HepG2 (cell line): Measurements from ENCODE around the gene NABP1. TPM values are rescaled to one million over a fixed set of nuclear protein-coding genes. Genes with fewer than 3 reads are reported as not detected.
A peak's percentile ranks its signal among the peaks of the same experiment; 100 is the strongest.

Source experiments
- AHDC1 ChIP-seq: sonication (generic); formaldehyde crosslinking; IDR thresholded peaks from 2 replicates; pipeline ENCODE4 v1.5.1; 2020; ENCODE audit warnings: mild to moderate bottlenecking, missing genetic modification reagents, borderline replicate concordance
- CC2D1A ChIP-seq: sonication (generic); formaldehyde crosslinking; IDR thresholded peaks from 2 replicates; pipeline ENCODE4 v1.8.1; 2023; ENCODE audit warnings: mild to moderate bottlenecking, missing genetic modification reagents
- CCDC6 ChIP-seq: sonication (generic); formaldehyde crosslinking; IDR thresholded peaks from 2 replicates; pipeline ENCODE4 v1.8.1; 2022; ENCODE audit warnings: mild to moderate bottlenecking, missing genetic modification reagents, moderate library complexity
- CERS6 ChIP-seq: sonication (generic); formaldehyde crosslinking; IDR thresholded peaks from 2 replicates; pipeline ENCODE4 v1.5.0; 2020; ENCODE audit warnings: missing genetic modification reagents
- FOXA3 ChIP-seq: IDR thresholded peaks from 2 replicates; pipeline ENCODE4 v1.6.1; 2016; ENCODE audit warnings: missing genetic modification reagents, missing compliant biosample characterization
- GFI1 ChIP-seq: sonication (generic); formaldehyde crosslinking; IDR thresholded peaks from 2 replicates; pipeline ENCODE4 v1.5.0; 2020; ENCODE audit warnings: missing genetic modification reagents, mild to moderate bottlenecking, borderline replicate concordance
- GPN1 ChIP-seq: sonication (generic); formaldehyde crosslinking; IDR thresholded peaks from 2 replicates; pipeline ENCODE4 v1.5.1; 2020; ENCODE audit warnings: missing genetic modification reagents, borderline replicate concordance
- HDAC1 ChIP-seq: sonication (generic); formaldehyde crosslinking; IDR thresholded peaks from 2 replicates; pipeline ENCODE4 v1.5.1; 2020; ENCODE audit warnings: mild to moderate bottlenecking, missing genetic modification reagents
- HMG20A ChIP-seq: IDR thresholded peaks from 2 replicates; pipeline ENCODE4 v1.6.1; 2016; ENCODE audit warnings: borderline replicate concordance
- MED1 ChIP-seq: sonication (generic); formaldehyde crosslinking; IDR thresholded peaks from 2 replicates; pipeline ENCODE4 v1.4.0; 2020; ENCODE audit warnings: missing genetic modification reagents
- MEIS1 ChIP-seq: sonication (generic); formaldehyde crosslinking; IDR thresholded peaks from 2 replicates; pipeline ENCODE4 v1.9.0; 2021; ENCODE audit warnings: mild to moderate bottlenecking, missing genetic modification reagents, moderate library complexity, borderline replicate concordance
- PATZ1 ChIP-seq: sonication (generic); formaldehyde crosslinking; IDR thresholded peaks from 2 replicates; pipeline ENCODE4 v1.4.0; 2020; ENCODE audit warnings: missing genetic modification reagents
- PHF5A ChIP-seq: IDR thresholded peaks from one replicate; pipeline ENCODE4 v1.6.1; 2018; ENCODE audit warnings: low read depth, missing genetic modification reagents; ENCODE audit not compliant: unreplicated experiment
- YY1 ChIP-seq: IDR thresholded peaks from 2 replicates; pipeline ENCODE4 v1.6.1; 2011; ENCODE audit warnings: low read length, low read depth, moderate library complexity, mild to moderate bottlenecking; ENCODE audit not compliant: insufficient read depth, insufficient replicate concordance
- ZKSCAN8 ChIP-seq: IDR thresholded peaks from 2 replicates; pipeline ENCODE4 v1.6.1; 2016; ENCODE audit warnings: borderline replicate concordance, missing genetic modification reagents, missing compliant biosample characterization
- ZNF10 ChIP-seq: sonication (generic); formaldehyde crosslinking; IDR thresholded peaks from 2 replicates; pipeline ENCODE4 v1.4.0; 2020; ENCODE audit warnings: mild to moderate bottlenecking, low read depth, missing genetic modification reagents, borderline replicate concordance
- ZNF704 ChIP-seq: sonication (generic); formaldehyde crosslinking; IDR thresholded peaks from 2 replicates; pipeline ENCODE4 v1.8.1; 2023; ENCODE audit warnings: mild to moderate bottlenecking, inconsistent platforms, moderate library complexity, missing genetic modification reagents, borderline replicate concordance
- ZNF775 ChIP-seq: sonication (generic); formaldehyde crosslinking; IDR thresholded peaks from 2 replicates; pipeline ENCODE4 v1.4.0; 2020; ENCODE audit warnings: missing genetic modification reagents, mild to moderate bottlenecking, moderate library complexity, borderline replicate concordance
- polyA plus RNA-seq, 8 experiments: library from polyadenylated mRNA; depleted of rRNA in 3 of 8; stranded (reverse) in 7 of 8; unstranded in 1 of 8; fragments of >200 nt; fragmentation: Illumina TruSeq in 4 of 8; extraction: Trizol in 4 of 8; gene quantifications; 2 replicates each; pipeline versions ENCODE4 v1.2.1 to v1.2.3, GENCODE V29; 2011 to 2016; ENCODE audit warnings: low read depth in 4 of 8, missing spikeins in 1 of 8, mixed read lengths in 1 of 8; ENCODE audit not compliant: insufficient read depth in 1 of 8
- total RNA-seq, 5 experiments: library from RNA; depleted of rRNA; stranded (reverse); fragments of >200 nt; fragmentation: Illumina TruSeq; extraction: Trizol; gene quantifications; 2 replicates each; pipeline ENCODE4 v1.2.3, GENCODE V29; 2016; ENCODE audit warnings: low read depth in 1 of 5

The NABP1 gene
- total and polyA plus RNA-seq, 2 of the 13 experiments (the other 11 are each of a cell fraction or from before 2014, with no cell fraction given) = 14.9 to 19.8 TPM

GRCh38 chr2:191637182-191638078, 40.5 kb upstream of the NABP1 start (continued):
- TF ChIP-seq PATZ1 (CRISPR knock-in tag) (peak; percentile 58; the same call in 1 of the 2 replicates), ZKSCAN8 (CRISPR knock-in tag) (peak; percentile 29; the same call in 1 of the 2 replicates), ZNF10 (no peak), PHF5A (CRISPR knock-in tag) (peak; percentile 38), GPN1 (CRISPR knock-in tag) (no peak), HMG20A (peak; percentile 97), CERS6 (CRISPR knock-in tag) (no peak), HDAC1 (peak; percentile 36; the same call in 1 of the 2 replicates), GFI1 (CRISPR knock-in tag) (0 out of 2 replicates have a peak, but pooled peaks have one; percentile 13), MEIS1 (peak; percentile 40; the same call in 1 of the 2 replicates), ZNF775 (CRISPR knock-in tag) (0 out of 2 replicates have a peak, but pooled peaks have one; percentile 28), FOXA3 (CRISPR knock-in tag) (peak; percentile 98), YY1 (peak; percentile 8), ZNF704 (CRISPR knock-in tag) (no peak), AHDC1 (CRISPR knock-in tag) (peak; percentile 95; the same call in 1 of the 2 replicates), MED1 (CRISPR knock-in tag) (peak; percentile 92), CC2D1A (no peak), CCDC6 (peak; percentile 82; the same call in 1 of the 2 replicates)
